HG03571 (cell line): ENCODE data around the gene SNX17.

Experiments
- ATAC-seq: cut with Tn5 transposase; IDR thresholded peaks from one replicate; pipeline ENCODE4 v1.9.1; 2021; ENCODE audit not compliant: unreplicated experiment

The SNX17 gene

GRCh38 chr2:27362678-27363420, 7.6 kb upstream of the SNX17 start:
- ATAC-seq: no peak

GRCh38 chr2:27363933-27364332, 6.5 kb upstream of the SNX17 start:
- ATAC-seq: no peak

DNA sequence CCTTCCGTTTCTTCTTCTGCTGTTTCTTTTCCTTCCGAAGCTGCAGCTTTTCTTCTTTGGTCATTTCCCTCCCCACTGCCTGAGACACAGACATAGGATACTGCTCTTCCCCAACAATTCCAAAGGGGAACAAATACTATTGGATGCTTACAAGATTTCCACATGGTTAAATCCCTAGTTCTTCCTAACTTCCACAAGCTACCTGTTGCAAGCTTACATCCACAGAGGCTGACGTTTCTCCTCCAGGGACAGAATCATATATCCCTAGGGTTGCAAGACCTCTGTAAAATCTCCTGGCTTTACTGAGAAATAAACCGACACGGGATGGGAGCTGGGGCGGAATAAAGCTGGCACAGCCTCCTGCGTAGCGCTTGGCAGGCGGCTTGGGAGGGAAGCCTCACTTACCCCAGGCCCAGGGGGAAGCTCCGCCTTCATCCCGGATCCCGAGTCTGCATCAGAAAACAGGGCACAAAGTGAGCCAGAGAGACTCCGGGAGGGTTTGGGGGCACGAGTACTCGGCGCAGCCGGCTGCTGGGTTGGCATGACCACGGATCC, 868 bp upstream of the SNX17 start:
- ATAC-seq: peak; percentile 8

DNA sequence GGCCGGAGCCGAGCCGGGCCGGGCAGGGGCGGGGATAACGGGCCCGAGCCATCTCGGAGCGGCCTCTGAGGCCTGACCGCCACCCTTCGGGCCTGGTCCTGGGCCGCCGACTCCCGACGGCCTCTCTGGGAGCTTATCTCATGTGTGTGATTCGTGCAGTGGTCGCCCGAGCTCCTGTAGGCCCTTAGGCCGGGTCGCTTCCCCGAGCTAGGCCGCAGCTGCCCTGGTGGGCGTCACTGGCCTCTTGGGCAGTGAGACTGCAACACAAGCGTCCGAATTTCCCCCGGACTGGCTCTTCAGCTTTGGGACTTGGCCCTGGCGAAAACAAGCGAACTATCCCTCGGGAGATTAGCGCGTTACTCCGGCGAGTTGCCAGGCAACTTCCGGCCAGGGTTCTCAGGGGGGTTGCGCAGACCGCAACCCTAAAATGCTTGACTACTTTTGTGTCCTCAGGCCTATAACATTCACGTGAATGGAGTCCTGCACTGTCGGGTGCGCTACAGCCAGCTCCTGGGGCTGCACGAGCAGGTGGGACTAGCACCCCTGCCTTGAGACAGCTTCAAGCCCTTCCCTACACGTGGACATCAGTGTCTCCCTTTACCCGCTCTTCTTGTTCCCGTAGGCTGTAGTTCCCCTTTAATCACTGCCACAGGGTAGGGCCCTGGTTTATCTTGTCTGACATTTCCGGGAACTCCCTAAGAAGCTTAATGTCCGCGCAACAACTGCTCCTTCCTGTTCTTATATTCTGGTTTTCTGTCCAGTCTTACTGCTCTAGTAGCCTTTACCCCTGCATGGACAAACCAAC, 602 bp downstream of the SNX17 start:
- peak; percentile 17 for ATAC-seq

DNA sequence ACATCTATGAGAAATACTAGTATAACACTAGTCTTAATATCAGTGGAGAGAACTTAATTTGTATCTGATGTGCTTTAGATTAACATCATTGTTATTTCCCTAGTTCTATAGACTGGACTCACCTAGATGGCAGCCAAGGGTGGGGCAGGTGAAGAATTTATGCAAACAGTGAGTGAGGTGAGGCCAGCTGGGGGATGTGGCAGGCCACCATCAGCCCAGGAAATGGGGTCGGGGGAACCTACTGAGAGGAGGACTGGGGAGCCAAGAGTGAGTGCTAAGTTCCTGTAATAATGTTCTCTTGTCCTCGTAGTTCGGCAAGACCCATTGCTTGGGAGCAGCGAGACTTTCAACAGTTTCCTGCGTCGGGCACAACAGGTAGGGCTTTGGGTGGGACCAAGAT, 2.5 kb downstream of the SNX17 start:
- ATAC-seq: no peak

DNA sequence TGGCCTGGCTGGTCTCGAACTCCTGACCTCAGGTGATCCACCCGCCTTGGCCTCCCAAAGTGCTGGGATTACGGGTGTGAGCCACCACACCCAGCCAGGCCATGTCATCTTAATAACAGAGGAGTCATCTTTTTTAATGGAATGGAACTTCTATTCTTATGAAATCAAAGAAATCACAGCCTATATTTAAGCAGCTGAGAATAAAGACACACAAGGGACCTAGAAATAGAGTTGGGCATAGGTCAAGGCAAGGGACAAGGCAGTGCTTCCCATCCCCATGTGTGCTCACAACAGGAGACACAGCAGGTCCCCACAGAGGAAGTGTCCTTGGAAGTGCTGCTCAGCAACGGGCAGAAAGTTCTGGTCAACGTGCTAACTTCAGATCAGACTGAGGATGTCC, 3.2 kb downstream of the SNX17 start:
- ATAC-seq: no peak

- no peak for ATAC-seq
These were observed 5.2 kb downstream of the SNX17 start for GRCh38 chr2:27375513-27376099.

DNA sequence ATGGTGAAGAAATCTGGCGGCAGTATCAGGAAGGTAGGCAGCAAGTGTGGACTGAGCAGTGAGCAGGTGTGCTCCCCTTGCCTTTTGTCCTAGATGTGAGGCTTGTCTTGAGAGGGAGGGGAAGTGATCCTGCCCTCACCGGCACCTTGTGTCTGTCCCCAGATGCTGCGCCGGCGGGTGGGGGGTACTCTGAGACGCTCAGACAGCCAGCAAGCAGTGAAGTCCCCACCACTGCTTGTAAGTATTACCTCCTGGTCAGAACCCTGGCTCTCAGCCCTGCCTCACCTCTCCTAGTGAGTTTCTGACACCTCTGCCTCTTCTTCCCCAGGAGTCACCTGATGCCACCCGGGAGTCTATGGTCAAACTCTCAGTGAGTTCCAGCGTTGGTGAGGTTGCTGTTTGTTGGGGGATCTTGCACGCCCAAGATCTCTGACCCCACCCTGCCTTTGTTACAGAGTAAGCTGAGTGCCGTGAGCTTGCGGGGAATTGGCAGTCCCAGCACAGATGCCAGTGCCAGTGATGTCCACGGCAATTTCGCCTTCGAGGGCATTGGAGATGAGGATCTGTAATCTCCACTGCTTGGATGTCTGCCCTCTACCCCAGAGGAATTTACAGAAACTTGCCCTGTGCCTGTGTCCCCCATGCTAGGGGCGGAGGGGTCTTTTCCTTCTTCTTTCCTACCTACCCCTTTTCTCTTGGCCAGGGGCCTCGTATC, 5.9 kb downstream of the SNX17 start:
- ATAC-seq: no peak

DNA sequence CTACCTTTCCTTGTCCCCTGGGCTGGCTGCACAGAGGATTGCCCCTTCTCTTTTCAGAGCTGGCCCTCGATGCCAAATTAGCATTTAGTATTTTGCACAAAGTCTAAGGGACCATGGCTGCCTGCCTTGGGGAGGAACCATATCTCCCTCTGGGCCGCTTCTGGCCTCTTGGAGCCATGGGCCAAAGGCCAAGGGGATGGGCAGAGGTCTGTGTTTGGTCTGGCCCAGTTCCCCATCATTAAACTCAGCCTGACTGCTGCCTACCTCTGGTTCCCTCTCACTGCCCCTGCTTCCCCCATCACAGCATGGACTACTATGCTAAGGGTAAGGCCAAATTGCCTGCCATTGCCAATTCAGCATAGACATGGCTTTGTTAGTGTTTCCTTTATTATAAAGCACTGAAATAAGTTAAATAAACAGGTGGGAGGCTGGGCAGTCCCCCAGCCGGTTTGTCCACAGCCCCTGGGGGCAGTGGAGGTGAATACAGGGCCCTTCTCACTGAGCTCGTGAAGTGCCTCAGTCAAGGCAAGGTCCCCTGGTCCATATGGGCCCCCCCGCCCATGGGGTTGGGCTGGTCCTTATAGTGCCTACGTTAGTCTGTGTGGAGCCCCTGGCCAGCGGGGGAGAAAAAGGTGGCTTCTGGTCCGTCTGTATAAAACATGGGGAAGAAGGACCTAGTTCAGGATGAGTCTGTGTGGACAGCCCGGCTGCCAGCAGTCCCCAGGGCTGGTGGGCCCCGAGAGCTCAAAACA, 6.6 kb downstream of the SNX17 start:
- ATAC-seq: no peak

DNA sequence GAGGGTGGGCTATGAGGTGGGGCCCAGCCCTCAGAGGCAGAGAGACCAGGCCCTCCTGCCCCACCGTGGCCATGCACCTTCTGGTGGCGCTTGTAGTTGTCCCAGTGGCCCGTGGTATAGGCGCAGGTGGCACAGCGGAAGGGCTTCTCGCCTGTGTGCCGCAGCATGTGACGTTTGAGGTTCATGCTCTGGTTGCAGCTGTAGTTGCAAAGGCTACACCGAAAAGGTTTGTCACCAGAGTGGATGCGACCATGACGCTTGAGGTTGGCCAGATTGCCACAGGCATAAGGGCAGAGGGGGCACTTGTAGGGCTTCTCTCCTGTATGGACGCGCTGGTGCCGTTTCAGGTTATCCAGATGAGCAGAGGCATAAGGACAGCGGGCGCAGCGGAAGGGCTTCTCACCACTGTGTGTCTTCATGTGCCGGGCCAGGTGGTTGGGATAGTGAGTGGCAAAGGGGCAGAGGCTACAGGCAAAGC, 7.2 kb downstream of the SNX17 start:
- no peak for ATAC-seq

- ATAC-seq: no peak
These were observed 7.8 kb downstream of the SNX17 start for GRCh38 chr2:27378096-27378808.

GRCh38 chr2:27378809-27379290, 8.4 kb downstream of the SNX17 start:
- ATAC-seq: no peak

- ATAC-seq: no peak
These were observed 9.0 kb downstream of the SNX17 start for GRCh38 chr2:27379383-27379835.

- peak; percentile 34 for ATAC-seq
These were observed 9.6 kb downstream of the SNX17 start for GRCh38 chr2:27379836-27380625.

GRCh38 chr2:27380626-27381545, 10.5 kb downstream of the SNX17 start, which contains the start of gene ZNF513:
Gene ZNF513 (minus strand): TSS chr2:27380734. CDS start chr2:27380526, 208 bp downstream.
- ATAC-seq: peak; percentile 66

DNA sequence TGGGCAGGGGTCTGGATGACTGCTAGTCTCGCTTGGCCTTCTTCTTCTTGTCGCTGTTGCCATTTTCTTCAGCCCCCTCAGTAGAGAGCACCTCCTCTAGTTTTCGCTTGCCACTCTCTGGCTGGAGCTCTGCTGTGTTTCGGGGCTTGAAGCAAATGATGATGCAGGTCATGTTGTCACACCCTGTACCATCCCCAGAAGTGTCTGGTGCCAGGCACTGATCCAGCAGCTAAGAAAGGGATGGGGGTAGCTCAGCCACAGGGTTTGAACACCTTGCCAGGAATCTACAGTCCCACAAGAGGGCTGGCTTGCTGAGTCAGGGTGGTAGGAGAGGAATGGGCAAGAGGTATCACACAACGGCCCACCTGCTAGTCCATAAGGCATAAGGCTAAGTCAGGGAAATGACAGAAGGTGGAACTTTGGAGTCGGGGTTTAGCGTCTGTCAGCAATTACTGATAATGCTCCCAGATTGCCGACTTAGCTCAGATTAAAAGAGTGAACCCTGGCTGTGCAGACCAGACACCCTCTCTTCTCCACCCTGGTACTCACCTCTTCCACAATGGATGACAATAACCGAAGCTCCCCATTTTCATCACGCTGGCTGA, 11.3 kb downstream of the SNX17 start:
- ATAC-seq: no peak
